ENCODE measurements around the gene CRYGA. TPM values are rescaled to one million over a fixed set of nuclear protein-coding genes. Genes with fewer than 3 reads are reported as not detected.
A peak's percentile ranks its signal among the peaks of the same experiment; 100 is the strongest.

Gene CRYGA, protein sequence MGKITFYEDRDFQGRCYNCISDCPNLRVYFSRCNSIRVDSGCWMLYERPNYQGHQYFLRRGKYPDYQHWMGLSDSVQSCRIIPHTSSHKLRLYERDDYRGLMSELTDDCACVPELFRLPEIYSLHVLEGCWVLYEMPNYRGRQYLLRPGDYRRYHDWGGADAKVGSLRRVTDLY
- total RNA-seq (2014; rRNA removed; shearing (Covaris generic)) = not detected in 2 replicates
- polyA plus RNA-seq (2014; cell fraction: nucleus; rRNA removed) = not detected in 2 replicates

DNA sequence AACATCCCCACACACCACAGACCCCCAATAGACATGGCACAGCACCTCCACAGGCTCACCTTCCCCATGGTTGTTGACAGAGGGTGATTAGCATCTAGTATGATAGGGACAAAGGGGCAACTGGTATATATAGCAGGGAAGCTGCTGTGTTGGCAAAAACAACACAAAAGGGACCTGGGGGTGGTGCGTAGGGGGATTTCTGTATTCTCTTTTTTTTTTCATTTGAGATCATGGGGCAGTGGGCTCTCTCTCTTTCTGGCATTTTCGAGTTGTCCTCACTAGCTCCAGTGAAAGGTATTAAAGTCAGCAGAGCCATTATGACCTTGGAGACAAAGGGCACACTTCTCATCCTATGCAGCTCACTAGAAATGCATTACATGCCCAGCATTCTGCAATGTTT, at the start of gene CRYGA:
Gene CRYGA, minus strand, starts transcription at position 101 of the 400 bp plus-strand sequence. Its CDS starts 33 bp downstream, at position 68.
- no peak for DNase-seq (ENCODE audit: extremely low read depth, low read depth)

DNA sequence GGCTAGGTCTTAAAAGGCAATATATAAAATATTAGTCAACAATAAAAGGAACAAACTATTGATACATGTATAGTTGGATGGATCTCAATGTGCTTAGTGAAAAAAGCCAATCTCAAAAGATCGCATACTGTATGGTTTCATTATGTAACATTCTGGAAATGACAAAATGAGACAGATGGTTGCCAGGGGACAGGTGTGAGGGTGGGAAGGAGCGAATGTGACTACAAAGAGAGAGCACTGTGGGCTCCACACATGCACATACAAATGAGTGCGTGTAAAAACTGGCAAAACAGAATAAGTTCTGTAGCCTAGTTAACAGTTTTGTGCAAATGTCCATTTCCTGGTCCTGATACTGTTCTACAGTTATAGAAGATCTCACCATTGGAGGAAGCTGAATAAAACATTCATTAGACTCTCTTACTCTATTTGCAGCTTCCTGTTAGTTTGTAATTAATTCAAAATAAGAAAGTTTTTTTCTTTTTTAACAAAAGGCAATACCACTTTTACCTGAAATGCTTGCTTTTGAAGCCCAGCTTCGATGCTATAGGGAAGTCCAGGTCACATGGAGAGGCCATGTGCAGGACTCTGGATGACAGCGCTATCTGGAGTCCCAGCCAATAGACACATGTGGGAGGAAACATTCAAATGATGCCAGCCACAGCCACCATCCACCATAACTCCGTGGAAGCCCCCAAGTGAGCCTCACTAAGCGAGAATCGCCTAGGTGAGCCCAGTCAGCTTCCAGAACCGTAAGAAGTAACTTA, 47.5 kb upstream of the CRYGA start:
- no peak for DNase-seq (ENCODE audit: extremely low read depth, low read depth)

DNA sequence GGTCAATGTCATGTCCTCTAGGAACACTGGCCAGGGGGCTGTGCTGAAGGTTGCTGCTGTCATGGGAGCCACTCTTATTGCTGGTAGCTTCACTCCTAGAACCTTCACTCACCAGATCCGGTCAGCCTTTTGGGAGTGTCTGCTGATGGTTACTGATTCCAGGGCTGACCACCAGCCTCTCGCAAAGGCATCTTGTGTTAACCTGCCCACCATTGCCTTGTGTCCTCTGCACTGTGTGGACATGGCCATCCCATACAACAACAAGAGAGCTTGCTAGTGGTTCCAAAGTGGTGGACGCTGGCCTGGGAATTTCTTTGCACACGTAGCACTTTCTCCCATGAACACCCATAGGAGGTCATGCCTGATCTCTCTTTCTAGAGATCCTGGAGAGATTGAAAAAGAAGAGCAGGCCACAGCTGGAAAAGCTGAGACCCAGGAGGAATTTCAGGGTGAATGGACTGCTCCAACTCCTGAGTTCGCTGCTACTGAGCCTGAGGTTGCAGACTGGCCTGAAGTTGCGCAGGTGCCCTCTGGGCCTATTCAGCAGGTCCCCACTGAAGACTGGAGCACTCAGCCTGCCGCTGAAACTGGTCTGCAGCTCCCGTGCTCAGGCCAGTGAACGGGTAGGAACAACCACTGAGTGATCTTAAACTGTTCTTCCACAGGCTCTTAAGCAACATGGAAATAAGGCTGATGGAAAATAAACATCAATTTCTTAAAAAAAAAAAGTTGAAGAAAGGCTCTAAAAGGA, 45.1 kb upstream of the CRYGA start:
- DNase-seq (ENCODE audit: extremely low read depth, low read depth) = no peak

DNA sequence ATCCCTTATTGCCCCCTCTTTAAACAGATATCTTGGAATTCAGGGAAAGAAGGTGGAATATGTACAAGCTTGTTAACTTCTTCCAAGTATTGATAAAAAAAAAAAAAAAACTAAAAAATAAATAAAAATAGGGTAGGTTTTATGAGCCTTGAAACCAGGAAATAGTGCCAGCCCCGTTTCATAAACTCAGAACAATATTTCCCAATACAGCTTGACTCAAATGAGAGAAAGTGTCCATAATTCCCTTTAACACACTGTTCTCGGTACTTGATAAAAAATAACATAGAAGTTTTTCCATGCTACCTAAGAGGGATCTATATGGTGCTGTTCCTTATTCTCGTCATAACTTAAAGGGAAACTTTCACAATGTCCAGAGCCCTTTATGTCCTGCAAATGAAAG, 44.4 kb upstream of the CRYGA start:
- no peak for DNase-seq (ENCODE audit: extremely low read depth, low read depth)

DNA sequence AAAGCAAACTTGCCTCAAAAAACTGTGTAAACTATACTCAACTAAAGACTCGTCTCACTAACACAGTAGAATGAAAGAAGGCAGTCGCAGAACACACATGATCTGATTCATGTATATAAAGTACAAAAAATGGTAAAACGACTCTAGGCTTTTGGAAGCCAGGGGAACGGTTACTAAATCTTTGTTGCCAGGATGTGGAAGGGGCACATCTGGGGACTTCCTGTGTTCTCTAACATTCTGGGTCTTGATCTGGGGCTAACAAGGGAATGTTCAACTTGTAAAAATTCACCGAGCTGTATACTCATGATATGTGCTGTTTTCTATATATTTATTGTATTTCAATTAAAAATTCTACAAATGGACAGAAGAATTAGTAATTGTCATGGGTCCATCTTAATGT, 40.8 kb upstream of the CRYGA start:
- DNase-seq (ENCODE audit: extremely low read depth, low read depth) = no peak

DNA sequence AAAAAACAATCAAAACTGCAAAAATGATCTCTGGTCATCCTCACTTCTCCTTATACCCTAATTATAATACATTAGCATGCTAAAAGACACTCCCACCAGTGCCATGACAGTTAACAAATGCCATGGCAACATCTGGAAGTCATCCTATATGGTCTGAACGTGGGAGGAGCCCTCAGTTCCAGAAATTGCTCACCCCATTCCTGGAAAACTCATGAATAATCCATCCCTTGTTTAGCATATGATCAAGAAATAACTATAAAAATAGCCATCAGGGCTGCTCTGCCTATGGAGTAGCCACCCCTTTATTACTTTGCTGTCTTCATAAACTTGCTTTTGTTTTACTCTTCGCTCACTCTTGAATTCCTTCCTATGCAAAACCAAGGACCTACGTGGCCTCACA, 32.1 kb upstream of the CRYGA start:
- DNase-seq (ENCODE audit: extremely low read depth, low read depth) = no peak

DNA sequence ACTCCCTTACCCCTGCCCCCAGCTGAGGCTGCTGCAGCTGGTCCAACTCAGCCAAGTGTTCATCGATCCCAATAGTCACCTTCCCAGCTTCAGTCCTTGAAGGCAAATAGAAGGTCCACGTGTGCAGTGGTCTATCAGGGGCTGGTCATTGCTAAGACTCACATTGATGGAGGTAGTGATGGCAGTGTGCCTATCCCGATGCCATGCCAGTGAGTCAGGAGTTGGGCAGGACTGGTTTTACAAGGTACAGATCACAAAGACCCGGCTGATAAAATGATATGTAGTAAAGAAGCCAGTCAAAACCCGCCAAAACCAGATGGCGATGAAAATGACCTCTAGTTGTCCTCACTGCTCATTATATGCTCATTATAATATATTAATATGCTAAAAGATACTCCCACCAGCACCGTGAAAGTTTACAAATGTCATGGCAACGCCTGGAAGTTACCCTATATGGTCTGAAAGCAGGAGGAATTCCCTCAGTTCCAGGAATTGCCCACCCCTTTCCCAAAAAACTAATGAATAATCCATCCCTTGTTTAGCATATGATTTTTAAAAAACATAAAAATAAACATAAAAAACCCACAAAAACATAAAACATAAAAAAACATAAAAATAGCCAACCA, 29.3 kb upstream of the CRYGA start:
- DNase-seq (ENCODE audit: extremely low read depth, low read depth) = no peak

DNA sequence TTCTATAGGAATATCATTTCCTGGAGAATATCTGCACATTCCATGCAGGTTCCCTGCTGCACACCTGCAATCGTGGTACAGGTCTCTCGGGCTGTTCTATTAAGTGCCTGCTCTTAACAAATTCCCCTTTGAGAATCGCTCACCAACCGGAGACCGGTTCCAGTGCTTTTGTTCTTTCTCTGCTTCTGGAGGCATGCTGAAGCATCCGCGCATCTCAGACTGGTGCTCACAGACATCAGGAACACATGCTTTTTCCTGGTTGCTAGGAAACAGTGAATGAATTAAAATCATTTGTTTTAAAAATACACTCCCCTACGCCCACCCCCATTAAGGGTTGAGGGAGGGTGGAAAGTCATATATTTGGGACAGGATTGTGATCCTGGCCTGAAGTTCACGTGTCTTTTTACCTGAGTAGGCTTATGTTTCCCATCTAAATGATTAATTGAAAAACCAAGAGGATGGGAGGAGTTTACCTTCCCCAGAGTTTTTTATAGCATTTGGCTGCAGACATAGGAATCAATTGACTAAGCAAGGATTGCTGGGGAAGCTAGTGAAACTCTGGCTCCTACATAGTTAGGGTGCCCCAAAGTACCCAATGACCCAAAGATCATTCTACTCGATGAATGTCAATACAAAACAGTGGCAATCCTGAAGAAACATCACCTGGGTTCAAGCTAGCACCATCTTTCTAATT, 26.6 kb upstream of the CRYGA start, which contains the start of gene C2orf80:
Gene C2orf80, minus strand, starts transcription at position 221 of the 694 bp plus-strand sequence. CDS start 3,044 bp downstream, outside the sequence.
- no peak for DNase-seq (ENCODE audit: extremely low read depth, low read depth)

DNA sequence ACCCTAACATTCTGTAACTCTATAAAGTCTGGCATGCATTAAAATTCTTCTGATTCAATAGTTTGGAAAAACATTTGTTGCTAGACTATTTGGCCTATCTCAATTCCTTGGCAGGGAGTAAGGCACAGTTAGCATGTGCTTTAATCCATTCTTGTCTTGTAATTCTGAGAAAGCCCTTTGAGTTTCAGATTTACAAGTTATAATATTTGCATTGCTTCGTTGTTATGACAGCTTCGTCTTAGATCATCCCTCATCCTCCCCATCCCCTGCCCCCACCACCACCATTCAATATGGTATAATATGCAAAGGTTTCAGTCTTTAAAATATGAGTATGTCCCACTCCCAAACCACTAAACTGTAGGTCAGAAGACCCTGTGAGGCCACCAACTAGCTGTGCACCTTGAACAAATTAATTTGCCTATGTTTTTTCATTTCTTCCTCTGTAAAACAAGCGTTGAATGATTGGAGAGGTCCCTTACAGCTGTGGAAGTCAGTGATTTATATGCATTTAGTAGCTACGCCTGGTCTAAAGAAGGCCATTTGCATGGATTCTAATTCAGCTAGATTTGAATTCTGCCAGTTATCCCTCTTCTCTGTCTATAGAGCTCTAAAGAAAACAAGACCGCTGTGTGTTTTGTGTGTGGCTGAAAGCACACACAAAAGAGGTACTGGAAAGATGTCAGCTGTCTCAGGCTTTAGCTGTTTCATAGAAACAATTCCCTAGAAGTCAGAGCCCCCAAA, 25.9 kb upstream of the CRYGA start:
- DNase-seq (ENCODE audit: extremely low read depth, low read depth) = no peak

DNA sequence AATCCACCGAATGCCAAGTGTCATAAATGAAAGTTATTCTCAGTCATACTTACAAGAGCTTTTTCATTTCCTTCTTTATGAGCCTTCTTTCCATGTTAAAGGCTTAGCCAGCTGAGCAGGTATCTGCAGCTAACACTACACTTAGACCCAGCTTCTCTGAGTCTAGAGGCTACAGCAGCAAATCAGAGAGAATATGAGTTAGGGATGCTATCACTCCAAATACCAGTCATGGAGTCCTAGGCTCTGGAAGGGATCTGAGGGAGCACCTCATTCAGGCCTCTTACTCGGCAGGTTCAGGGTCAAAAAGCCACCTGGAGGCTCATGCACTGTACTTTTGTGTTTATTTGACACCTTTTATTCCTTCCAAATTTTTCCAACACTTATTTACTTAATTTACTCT, 23.5 kb upstream of the CRYGA start:
- no peak for DNase-seq (ENCODE audit: extremely low read depth, low read depth)

DNA sequence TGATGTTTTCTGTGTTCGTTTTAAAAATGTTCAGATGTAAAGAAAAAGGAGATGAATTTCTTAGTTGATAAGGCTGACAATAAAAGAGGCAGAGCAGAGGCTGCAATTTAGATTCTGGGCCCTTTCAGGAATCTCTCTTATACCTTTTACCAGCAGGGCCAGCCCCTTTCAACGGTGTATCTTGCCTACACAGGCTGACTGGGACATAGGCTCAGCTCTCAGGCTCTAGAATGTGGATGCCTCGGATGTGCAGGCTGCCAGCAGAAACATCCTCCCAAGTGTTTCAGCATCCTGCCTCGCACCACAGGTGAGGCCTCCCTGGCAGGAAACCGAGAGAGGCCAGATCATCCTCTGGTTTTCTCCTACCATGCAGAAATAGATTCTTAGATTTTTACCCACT, 23.1 kb upstream of the CRYGA start:
- no peak for DNase-seq (ENCODE audit: extremely low read depth, low read depth)

DNA sequence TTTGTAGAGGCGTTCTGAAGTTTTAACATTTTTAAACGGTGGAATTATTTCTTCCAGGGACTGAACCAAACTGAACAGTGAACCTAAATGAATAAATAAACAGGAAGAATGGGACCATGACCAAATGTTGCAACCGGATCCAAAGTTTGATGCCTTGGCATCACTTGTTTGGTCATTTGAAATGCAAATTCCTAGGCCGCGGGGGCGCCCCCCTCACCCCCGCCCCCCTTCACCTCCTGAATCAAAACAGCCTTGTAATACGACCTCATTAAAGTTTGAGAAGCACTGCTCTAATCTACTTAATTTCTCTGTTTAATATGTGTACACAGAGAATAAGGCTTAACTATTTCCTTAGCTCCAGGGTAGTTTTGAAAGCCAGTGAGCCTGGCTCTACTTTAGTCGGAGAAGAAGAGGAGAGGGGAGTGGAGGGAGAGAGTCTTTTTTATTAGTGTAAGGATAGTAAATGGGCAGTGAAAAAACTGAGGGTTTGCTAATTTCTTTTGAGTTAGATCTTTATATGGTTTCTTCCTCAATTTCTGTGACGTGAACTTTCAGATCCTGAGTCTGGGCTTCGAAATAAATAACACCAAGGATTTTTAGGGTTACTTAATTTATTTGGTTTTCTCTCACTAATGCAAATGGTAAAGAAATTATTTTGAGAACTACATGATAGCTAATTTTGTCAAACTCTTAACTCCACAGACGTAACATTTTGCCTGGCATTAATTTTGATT, 20.8 kb upstream of the CRYGA start:
- no peak for DNase-seq (ENCODE audit: extremely low read depth, low read depth)

DNA sequence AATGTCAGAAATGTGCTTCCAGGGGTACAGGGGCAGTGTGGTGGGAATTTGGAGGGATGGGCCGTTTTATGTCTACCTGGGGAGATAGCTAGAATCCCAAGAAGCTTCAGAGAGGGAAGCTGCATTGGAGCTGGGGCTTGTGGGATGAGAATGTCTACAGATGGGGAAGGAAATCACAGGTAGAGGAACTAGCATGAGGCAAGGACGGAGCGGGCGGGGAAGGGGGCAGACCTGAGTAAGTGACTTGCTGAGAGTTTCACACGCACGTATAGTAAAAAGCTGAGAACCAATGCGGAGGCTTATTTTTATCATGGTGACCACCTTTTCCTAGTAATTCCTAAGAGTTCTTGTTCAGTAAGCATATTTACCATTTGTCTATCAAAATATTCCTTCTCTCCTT, 20.1 kb upstream of the CRYGA start:
- DNase-seq (ENCODE audit: extremely low read depth, low read depth) = no peak

DNA sequence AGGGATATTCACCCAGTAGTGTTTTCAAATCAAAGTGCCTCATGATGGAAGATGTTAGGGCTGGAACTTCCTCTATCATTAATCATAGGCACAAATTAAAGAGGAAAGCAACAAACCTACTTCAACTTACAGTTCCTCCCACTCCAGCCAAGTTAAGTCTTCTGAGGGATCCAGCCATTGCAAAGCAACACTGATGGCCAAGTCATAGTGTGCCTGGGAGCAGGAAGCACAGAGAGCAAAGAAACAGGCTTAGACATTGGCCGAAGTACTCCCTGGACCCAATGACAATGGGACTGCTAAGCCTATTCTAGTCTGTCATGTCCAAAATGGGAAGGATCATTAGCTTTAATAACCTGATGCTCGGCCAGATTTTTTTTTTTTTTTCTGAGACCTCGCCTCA, 19.4 kb upstream of the CRYGA start:
- no peak for DNase-seq (ENCODE audit: extremely low read depth, low read depth)

DNA sequence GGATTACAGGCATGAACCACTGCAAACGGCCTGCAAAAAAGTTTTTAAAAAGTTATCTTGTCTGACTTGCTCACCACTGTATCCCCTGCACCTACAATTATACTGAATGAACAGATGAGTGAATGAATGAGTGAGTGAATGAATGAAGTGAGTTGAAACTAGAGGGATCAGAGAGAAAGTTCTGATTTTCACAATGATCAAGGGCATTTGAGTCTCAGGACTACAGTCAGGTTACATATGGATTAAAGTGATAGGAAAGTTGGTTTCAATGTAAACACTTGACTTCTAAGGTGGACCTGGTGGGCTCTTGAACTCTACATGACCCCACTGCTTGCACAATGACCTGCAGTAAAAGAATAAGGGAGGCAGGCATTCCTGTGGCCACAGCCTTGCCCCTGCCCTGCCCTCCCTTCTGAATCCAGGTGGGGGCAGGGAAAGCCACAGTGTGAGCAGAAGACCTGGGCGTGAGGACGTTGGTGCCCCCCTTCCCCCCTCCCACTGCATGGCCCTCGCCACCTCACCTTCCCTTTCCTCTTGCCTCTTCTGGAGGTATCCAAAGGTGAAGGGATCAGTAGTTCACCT, 15.7 kb upstream of the CRYGA start:
- no peak for DNase-seq (ENCODE audit: extremely low read depth, low read depth)

DNA sequence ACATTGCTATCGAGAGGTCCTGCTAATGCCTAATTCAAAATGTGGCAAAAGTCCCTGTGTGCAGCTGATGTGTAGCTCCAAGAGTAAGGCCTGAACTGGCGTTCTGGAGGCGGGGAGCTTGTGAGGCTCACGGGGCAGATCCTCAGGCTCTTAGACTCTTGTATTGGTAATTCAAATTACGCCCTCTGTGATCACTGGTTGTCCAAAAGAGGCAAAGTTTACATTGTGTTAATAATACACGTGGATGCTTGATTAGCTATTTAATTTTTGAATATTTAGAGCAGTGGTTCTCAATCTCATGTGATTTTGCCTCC, 12.4 kb upstream of the CRYGA start:
- DNase-seq (ENCODE audit: extremely low read depth, low read depth) = no peak

DNA sequence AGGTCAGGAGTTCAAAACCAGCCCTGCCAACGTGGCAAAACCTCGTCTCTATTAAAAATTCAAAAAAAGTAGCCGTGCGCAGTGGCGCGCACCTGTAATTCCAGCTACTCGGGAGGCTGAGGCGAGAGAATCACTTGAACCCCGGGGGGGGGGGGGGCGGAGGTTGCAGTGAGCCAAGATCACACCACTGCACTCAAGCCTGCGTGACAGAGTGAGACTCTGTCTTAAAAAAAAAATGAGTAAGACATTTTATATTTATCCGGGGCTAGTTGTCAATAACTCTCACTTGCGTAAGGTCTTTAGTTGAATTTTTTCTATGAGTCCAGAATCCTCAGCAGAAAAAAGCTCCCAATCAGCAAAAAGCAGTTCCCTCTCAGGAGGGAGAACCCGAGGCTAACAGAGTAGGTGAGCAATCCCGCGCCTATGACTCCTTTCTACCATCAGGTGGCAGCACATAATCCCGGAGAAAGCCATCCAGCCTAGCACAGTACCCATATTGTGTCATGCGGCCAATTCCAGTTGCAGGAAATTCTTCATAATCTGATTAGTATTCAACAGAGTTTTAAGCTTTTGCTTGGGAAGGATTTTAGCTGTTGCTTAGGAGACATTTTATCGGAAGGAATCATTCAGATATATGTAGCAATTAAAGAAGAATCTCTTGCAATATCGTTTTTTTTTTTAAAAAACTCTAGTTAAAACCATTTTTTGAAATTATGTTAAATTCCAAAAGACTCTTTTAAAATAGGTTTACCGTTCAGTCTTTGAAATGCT, 11.9 kb upstream of the CRYGA start:
- peak; percentile 79 for DNase-seq (ENCODE audit: extremely low read depth, low read depth)

DNA sequence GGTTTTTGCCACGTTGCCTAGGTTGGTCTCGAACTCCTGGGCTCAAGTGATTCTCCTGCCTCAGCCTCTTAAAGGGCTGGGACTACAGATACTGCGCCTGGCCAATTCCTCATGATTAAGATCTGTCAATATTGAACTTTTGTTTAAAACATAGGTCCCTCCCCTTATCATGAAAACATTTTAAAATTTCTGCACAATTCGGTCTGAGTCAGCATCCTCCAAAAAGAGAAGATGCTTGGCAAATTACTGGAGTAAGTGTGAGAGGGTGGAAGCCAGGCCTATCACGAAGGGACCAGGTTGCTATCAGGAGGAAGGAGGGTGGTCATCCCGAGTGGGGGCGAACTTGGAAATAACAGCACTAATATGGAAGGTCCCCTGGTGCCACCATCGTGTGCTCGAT, 10.8 kb upstream of the CRYGA start:
- no peak for DNase-seq (ENCODE audit: extremely low read depth, low read depth)

Measured in NCI-H460 (cell line).